ENCODE results near the gene GNG13. TPM values are rescaled to one million over a fixed set of nuclear protein-coding genes. Genes with fewer than 3 reads are reported as not detected.

Gene GNG13
- total RNA-seq = not detected in 2 replicates

GRCh38 chr16:799948-800833 is at the start of gene GNG13:
Gene GNG13 (minus strand): TSS chr16:800734. CDS start chr16:799077, 1,657 bp downstream.

GRCh38 chr16:788399-789126 is 12.0 kb downstream of the GNG13 start, which contains the start of gene CHTF18:
Gene CHTF18 (plus strand): TSS chr16:788620. CDS start chr16:788685, 65 bp downstream.

GRCh38 chr16:787978-788398 is 12.5 kb downstream of the GNG13 start, which contains the start of gene RPUSD1:
Gene RPUSD1 (minus strand): TSS chr16:788381. CDS start chr16:787737, 644 bp downstream.

GRCh38 chr16:760545-761343 is 39.8 kb downstream of the GNG13 start, which contains the start of gene MSLN:
Gene MSLN (plus strand): TSS chr16:760734. CDS start chr16:762681, 1,947 bp downstream.

Other genes with a start within 250 kb of the GNG13 start
- not detected in 2 replicates for gene PRR35, start 240.3 kb downstream of the GNG13 start, total RNA-seq
- gene NHLRC4, start 233.7 kb downstream of the GNG13 start, total RNA-seq = 0.50 and 0.59 TPM in 2 replicates
- 29.1 and 37.9 TPM in 2 replicates for gene PIGQ, start 230.8 kb downstream of the GNG13 start, total RNA-seq
- 18.1 and 22.2 TPM in 2 replicates for gene RAB40C, start 210.7 kb downstream of the GNG13 start, total RNA-seq
- gene WFIKKN1, start 169.7 kb downstream of the GNG13 start, total RNA-seq = 0.30 and 0.50 TPM in 2 replicates
- gene METTL26, start 164.4 kb downstream of the GNG13 start, total RNA-seq = 209 and 228 TPM in 2 replicates
- 21.4 and 23.2 TPM in 2 replicates for gene MCRIP2, start 158.9 kb downstream of the GNG13 start, total RNA-seq
- gene WDR90, start 151.4 kb downstream of the GNG13 start, total RNA-seq = 13.3 and 14.9 TPM in 2 replicates
- 56.0 and 63.4 TPM in 2 replicates for gene RHOT2, start 132.6 kb downstream of the GNG13 start, total RNA-seq
- 0.50 and 1.5 TPM in 2 replicates for gene RHBDL1, start 125.1 kb downstream of the GNG13 start, total RNA-seq
- gene STUB1, start 120.3 kb downstream of the GNG13 start, total RNA-seq = 213 and 221 TPM in 2 replicates
- 58.3 and 69.4 TPM in 2 replicates for gene JMJD8, start 116.4 kb downstream of the GNG13 start, total RNA-seq
- gene WDR24, start 110.3 kb downstream of the GNG13 start, total RNA-seq = 12.3 and 13.2 TPM in 2 replicates
- gene FBXL16, start 94.9 kb downstream of the GNG13 start, total RNA-seq = 0.17 and 0.45 TPM in 2 replicates
- gene METRN, start 85.6 kb downstream of the GNG13 start, total RNA-seq = 49.1 and 68.7 TPM in 2 replicates
- gene ANTKMT, start 79.6 kb downstream of the GNG13 start, total RNA-seq = 30.3 and 33.7 TPM in 2 replicates
- 0.67 and 1.5 TPM in 2 replicates for gene CCDC78, start 74.3 kb downstream of the GNG13 start, total RNA-seq
- gene HAGHL, start 73.6 kb downstream of the GNG13 start, total RNA-seq = 13.1 and 14.0 TPM in 2 replicates
- gene CIAO3, start 59.7 kb downstream of the GNG13 start, total RNA-seq = 22.0 and 26.4 TPM in 2 replicates
- under 0.01 TPM in 1 of 2 replicates, not detected in the other for gene MSLN, start 40.0 kb downstream of the GNG13 start, total RNA-seq
- gene RPUSD1, start 12.4 kb downstream of the GNG13 start, total RNA-seq = 29.1 and 36.0 TPM in 2 replicates
- gene CHTF18, start 12.1 kb downstream of the GNG13 start, total RNA-seq = 29.8 and 32.7 TPM in 2 replicates
- 15.1 and 16.4 TPM in 2 replicates for gene LMF1, start 170.2 kb upstream of the GNG13 start, total RNA-seq
- 0.15 TPM in 1 of 2 replicates, not detected in the other for gene SOX8, start 181.0 kb upstream of the GNG13 start, total RNA-seq